ENCODE data around the gene GALNS.

- TF ChIP-seq CTCF (IDR thresholded peaks at IDR 0.05) (no peak), POLR2A (IDR thresholded peaks at IDR 0.05) (peak; percentile 33 to 60 (median 44))
Measured at GRCh38 chr16:88764913-88765349, 91.8 kb downstream of the GALNS start.
